ENCODE measurements around the gene C11orf21. TPM values are rescaled to one million over a fixed set of nuclear protein-coding genes. Genes with fewer than 3 reads are reported as not detected.

C11orf21 gene
- total and polyA plus RNA-seq, 10 of the 15 experiments (the other 5 are each of a cell fraction or from before 2014, with no cell fraction given), result 0.04 to 0.26 (median 0.11) TPM; not detected in 7

GRCh38 chr11:2305140-2305778 lies 3.5 kb upstream of the C11orf21 start (continued):
- TF ChIP-seq TAF1 (IDR thresholded peaks at IDR 0.05; ENCODE audit: borderline replicate concordance, low read depth, low read length), result no peak
- TF ChIP-seq SMC3 (IDR thresholded peaks at IDR 0.05; ENCODE audit: borderline replicate concordance, low read length), result peak; percentile 97
- TF ChIP-seq RBBP5 (conservative IDR thresholded peaks at IDR 0.05), result no peak
- no peak for TF ChIP-seq RUNX3 (IDR thresholded peaks at IDR 0.05; ENCODE audit: low read length)
- no peak for TF ChIP-seq NRF1 (conservative IDR thresholded peaks at IDR 0.05; ENCODE audit: low read depth, low read length)
- peak; percentile 68; the same call in 1 of the 2 replicates for TF ChIP-seq YY1 (IDR thresholded peaks at IDR 0.05; ENCODE audit: low read depth, low read length)
- no peak for TF ChIP-seq CBX3 (IDR thresholded peaks at IDR 0.05; ENCODE audit: borderline replicate concordance, low read depth)
- no peak for TF ChIP-seq CBFB (IDR thresholded peaks at IDR 0.05; ENCODE audit: low read depth)
- no peak for TF ChIP-seq STAT1 (conservative IDR thresholded peaks at IDR 0.05)
- no peak for TF ChIP-seq SPI1 (IDR thresholded peaks at IDR 0.05; ENCODE audit: borderline replicate concordance, insufficient read depth, low read depth, low read length)
- no peak for TF ChIP-seq HSF1 (IDR thresholded peaks at IDR 0.05; ENCODE audit: low read depth, low read length)
- TF ChIP-seq USF2 (IDR thresholded peaks at IDR 0.05; ENCODE audit: borderline replicate concordance, low read depth, low read length), result no peak
- no peak for TF ChIP-seq IKZF2 (IDR thresholded peaks at IDR 0.05)
- TF ChIP-seq NFIC (IDR thresholded peaks at IDR 0.05; ENCODE audit: low read depth, low read length), result no peak
- TF ChIP-seq, protein P1, sequence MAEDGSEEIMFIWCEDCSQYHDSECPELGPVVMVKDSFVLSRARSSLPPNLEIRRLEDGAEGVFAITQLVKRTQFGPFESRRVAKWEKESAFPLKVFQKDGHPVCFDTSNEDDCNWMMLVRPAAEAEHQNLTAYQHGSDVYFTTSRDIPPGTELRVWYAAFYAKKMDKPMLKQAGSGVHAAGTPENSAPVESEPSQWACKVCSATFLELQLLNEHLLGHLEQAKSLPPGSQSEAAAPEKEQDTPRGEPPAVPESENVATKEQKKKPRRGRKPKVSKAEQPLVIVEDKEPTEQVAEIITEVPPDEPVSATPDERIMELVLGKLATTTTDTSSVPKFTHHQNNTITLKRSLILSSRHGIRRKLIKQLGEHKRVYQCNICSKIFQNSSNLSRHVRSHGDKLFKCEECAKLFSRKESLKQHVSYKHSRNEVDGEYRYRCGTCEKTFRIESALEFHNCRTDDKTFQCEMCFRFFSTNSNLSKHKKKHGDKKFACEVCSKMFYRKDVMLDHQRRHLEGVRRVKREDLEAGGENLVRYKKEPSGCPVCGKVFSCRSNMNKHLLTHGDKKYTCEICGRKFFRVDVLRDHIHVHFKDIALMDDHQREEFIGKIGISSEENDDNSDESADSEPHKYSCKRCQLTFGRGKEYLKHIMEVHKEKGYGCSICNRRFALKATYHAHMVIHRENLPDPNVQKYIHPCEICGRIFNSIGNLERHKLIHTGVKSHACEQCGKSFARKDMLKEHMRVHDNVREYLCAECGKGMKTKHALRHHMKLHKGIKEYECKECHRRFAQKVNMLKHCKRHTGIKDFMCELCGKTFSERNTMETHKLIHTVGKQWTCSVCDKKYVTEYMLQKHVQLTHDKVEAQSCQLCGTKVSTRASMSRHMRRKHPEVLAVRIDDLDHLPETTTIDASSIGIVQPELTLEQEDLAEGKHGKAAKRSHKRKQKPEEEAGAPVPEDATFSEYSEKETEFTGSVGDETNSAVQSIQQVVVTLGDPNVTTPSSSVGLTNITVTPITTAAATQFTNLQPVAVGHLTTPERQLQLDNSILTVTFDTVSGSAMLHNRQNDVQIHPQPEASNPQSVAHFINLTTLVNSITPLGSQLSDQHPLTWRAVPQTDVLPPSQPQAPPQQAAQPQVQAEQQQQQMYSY (CRISPR knock-in tag; IDR thresholded peaks at IDR 0.05), result no peak
- TF ChIP-seq SREBF2 (IDR thresholded peaks at IDR 0.05; ENCODE audit: low read length), result no peak
- no peak for TF ChIP-seq ZBTB11 (CRISPR knock-in tag; IDR thresholded peaks at IDR 0.05)
- no peak for TF ChIP-seq ZNF217 (IDR thresholded peaks at IDR 0.05)
- peak; percentile 87 for TF ChIP-seq RAD21 (IDR thresholded peaks at IDR 0.05; ENCODE audit: insufficient read depth, low read depth, low read length)
- TF ChIP-seq EED (IDR thresholded peaks at IDR 0.05; ENCODE audit: low read depth), result no peak
- no peak for TF ChIP-seq GABPA (IDR thresholded peaks at IDR 0.05; ENCODE audit: low read depth)
